ENCODE measurements around the gene SHC3.

Gene SHC3

DNA sequence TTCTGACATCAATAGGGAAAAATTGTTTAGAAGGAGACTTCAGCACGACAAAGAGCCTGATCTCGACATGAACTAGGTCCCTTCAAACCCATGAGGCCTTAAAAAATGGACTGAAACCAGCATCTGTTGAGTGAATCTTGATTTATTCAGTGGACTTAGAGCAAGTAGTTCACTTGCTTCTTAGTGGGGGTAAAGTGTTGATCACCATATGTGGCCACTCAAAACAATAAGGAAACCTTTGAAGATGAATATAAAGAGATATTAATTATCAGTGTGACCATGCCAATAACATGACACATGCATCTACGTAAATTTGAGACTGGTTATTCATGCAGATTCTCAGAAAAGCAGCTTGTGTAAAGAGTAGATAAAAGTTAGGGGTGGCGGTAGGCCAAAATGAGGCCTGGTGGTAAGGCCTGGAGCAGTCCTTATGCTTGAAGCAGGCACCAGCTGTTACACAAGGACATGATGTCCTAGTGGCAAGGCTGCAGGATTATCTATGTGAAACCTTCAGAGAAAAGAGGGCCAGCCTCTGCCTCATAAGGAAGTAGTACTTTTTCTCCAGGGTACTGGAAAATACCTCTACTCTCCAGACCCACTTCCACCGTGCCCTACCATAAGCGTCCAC lies 126.0 kb downstream of the SHC3 start:
- no peak for DNase-seq (ENCODE audit: low read depth)

DNA sequence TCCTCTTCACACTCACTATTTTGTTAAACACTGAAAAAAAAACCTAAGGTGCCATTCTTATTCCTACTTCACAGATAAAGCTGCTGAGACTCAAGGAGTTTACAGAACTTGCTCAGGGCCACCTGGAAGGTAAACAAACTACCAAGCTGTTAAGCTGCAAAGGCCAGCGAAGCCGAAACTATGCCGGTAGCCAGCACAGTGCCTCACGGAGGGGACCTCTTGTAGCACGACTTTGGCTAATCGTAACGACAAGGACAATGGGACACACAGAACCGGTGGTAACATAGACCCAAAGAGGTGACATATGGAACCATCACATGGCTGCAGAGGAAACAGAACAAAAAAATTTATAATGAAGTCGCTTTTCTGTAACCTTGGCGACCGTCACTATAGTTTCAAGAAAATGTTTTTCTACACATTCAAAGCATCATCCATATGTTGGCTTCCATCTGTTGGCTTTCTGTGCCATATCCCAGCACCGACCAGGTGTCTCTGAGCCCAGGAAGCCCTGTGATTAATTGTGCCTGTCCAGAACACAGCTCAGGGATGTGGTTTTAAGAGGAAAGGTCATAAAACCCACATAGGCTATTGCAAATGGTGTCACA lies 127.1 kb downstream of the SHC3 start:
- no peak for DNase-seq (ENCODE audit: low read depth)

DNA sequence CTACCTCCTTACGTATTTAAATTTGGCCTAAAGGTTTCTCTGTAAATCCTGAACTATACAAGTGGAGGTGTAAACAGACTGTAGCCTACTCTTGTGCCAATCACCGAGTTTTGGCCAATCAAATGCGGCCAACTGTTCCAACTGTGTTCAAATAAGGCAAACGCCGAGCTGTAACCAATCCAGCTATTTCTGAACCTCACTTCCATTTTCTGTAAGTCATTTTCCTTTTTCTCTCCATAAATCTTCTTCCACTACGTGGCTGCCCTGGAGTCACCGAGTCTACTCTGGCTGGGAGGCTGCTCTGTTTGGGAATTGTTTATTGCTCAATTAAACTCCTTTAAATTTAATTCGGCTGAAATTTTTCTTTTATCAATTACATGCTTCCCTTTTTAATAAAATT lies 129.0 kb downstream of the SHC3 start:
- no peak for DNase-seq (ENCODE audit: low read depth)

DNA sequence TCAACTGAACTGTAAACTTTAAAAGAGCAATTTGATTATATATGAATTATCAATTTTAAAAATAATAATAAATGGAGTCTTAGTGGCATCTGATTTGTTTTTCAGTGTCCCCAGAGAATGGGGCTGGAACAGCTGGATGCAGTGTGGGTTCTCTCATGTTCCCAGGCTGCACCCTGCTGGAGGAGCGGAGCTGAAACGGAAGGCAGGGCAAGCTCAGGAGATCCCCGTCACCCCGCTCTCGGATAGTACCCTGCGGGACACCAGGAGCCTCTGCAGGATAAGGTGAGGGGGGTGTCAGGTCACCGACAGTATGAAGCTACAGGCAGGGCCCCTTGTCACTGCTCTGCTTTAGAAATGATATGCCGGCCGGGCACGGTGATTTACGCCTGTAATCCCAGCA lies 130.0 kb downstream of the SHC3 start:
- DNase-seq (ENCODE audit: low read depth), result no peak

DNA sequence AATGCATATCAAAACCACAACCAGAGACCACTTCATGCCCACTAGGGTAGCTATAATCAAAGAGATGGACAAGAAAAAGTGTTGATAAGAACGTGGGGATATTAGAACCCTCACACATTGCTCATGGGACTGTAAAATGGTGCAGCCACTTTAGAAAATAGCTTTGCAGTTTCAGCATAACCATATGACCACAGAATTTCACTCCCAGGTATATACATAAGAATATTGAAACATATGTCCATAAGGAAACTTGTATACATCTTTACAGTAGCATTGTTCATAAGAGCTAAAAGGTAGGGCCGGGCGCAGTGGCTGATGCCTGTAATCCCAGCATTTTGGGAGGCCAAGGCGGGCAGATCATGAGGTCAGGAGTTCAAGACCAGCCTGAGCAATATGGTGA lies 131.0 kb downstream of the SHC3 start:
- no peak for DNase-seq (ENCODE audit: low read depth)

DNA sequence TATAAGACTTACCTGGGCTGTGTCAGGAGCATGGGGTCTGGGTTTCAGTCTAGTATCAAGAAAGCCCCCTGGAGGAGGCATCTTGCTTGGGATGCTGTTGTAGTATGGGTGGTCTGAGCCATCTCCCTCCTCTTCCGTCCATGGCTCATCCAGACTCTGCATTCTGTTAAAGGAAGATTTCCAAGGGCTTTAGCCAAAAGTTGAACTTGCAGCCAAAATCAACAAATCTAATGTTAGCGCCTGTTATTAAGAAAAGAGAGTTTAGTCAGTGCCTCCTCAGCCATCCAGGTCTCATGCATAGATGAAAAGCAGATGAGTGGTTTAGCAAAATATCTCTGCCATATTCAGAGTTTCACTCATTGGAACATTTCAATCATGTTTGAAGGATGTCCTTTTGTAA lies 131.8 kb downstream of the SHC3 start:
- no peak for DNase-seq (ENCODE audit: low read depth)

DNA sequence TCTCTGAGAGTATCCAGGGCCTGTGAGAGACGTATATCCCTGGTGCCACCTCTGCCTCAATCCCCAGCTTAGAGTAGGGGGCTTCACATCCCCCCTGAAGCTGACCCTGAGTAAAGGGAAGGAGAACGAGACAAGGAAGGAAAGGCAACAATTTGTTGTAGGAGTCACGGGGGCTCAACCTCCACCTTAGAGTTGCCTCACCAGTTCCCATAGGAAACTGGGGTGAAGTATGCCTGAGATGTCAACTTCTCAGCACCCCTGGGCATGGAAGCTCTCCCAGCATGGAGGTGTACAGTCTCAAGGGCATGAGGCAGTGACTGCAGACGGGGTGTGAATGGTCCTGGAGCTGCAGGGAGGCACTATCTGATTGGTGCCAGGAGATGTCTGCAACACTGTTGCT lies 133.7 kb downstream of the SHC3 start:
- DNase-seq (ENCODE audit: low read depth), result no peak

DNA sequence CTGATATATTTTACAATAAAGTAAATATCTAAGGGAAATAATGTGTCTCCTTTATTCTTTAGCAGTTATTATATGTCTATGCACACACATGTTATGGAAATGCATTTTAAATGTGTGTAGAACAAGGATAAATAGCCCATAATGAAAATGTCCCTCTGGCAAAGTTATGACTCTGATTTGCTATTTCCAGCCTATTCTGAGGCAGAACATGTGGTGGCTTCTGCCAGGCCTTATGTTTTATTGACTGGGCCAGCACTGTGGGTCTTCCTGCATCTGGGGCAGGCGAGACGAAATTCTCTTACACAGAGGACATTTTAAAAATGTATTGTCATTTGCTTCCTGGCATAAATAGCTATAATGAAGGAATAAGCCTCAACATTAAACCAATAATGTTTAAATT lies 134.5 kb downstream of the SHC3 start:
- DNase-seq (ENCODE audit: low read depth), result no peak

DNA sequence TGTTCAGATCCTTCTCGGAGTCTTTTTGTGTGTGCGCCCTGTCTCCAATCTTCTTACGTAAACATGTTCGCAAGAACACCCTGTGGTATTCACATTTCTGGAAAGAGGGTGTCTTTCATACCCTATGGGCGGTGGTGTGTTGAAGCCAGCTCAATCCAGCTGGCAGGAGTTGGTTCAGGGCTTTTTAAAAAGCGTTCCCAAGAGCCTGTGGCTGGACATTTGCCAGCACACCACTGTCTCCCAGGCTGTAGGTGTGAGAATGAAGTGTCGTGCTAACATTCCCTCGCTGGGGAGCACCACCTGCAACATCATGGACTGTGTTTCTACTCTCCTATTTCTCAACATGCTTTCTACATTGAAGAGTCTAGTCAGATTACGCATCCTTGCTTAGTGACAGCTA lies 135.6 kb downstream of the SHC3 start:
- no peak for DNase-seq (ENCODE audit: low read depth)

DNA sequence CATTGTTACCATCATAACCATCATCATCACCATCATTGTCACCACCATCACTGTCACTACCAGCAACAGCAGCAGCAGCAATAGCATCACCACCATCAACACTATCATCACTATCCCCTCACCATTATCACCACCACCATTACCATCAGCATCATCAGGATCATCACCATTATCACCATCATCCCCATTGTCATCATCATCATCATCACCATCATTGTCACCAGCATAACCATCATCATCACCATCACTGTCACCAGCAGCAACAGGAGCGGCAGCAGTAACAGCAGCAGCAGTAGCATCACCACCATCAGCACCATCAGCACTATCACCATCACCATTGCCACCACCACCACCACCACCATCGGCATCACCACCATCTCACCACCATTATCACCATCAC lies 139.0 kb downstream of the SHC3 start:
- no peak for DNase-seq (ENCODE audit: low read depth)

DNA sequence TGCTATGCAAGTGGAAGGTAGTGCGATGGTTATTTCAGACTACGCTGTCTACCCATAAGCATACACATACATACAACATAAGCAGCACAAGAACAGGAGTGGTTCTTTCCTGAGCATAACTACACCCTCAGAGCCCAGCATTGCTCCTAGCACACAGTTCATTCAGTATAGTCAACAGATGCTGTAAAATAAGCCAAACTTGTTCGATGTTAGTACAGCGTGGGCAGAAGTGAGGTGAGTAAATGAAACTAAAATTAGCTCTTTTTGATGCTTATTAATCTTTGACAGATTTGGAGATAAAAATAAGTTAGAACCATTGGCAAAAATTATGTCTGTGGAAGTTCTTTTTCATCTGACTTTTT lies 139.5 kb downstream of the SHC3 start:
- DNase-seq (ENCODE audit: low read depth), result no peak

DNA sequence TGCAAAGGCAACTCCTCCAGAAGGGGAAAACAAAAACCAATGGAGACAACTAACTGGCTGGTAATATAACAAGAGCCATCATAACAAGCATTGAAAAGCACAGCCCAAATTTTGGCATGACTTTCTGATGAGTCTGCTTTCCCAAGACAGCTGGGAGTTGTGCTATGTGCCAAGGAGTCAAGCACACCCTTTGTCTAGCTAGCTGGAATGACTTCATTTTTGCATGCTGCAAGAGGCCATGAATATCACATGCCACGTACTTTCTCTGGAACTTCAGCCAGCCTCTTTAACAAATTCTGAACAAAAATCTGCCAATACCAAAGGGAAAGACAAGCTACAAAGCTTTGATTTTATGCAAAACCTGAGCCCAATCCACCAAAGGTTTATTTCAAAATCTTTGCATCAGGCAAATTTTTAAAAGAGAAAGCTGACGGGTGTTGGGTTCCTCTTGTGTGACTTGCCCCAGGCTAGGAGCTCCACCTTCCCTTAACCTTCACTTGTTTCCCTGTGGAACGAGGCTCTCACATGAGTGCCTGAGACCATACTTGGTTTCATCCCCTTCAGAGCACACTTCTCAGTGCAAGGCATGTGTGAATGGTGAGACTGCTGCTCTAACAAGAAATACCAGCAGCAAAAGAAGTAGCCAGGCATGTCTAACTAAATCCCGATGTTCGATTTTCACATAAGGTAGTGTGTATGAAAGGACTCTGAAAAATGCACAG lies 140.1 kb downstream of the SHC3 start:
- DNase-seq (ENCODE audit: low read depth), result no peak

DNA sequence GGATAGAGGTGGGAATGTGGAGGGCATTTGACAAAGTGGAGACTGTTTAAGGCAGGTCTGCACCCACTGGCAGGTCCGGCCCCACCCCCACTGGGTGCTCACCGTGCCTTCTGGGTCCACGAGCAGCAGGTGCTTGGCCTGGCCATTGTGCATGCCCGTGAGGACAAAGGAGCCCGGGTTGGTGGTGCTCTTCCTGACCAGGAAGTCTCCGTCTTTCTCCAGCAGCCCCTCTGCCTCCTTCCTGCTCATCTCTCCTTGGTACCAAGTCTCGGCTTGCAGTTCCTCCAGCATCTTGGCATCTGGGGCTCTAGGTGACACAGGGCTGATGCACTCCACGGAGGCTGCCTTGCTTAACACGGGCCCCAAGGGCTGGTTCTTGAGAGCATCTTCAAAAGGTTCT lies 140.7 kb downstream of the SHC3 start:
- DNase-seq (ENCODE audit: low read depth), result no peak

DNA sequence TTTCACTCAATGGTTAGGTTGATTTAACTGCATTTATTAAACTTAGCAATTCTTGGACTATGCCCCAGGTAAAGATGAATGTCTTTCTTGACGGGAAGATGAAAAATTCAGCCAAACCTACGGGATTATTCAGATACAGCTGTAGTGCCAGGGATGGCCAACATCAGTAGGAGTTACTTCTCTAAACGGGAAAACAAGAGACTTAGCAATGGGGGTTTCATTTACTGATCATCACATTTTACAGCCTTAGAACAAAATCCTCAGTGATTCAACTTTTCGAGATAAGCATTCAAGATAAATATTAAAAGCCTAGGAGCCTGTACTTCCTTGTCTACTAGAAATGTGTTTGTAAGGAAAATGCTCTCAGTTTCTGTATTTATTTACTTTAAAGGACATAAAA lies 141.3 kb downstream of the SHC3 start:
- no peak for DNase-seq (ENCODE audit: low read depth)

DNA sequence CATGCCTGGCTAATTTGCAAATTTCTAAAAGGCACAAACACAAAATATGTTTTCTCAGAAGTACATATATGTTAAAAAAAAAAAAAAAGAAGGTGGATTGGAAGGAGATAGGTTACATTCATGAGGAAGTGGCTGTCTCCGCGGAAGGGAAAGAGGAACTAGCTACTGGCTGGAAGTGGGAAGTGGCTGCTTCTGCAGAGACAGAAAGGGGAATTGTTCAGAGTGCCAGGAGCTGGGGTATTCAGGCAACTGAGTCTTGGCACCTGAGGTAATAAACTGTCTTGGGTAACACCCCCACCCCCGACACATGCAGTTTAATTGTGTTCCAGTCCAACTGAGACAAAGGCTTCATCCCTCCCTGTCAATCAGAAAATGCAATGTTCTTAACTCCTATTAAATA lies 141.7 kb downstream of the SHC3 start:
- no peak for DNase-seq (ENCODE audit: low read depth)

DNA sequence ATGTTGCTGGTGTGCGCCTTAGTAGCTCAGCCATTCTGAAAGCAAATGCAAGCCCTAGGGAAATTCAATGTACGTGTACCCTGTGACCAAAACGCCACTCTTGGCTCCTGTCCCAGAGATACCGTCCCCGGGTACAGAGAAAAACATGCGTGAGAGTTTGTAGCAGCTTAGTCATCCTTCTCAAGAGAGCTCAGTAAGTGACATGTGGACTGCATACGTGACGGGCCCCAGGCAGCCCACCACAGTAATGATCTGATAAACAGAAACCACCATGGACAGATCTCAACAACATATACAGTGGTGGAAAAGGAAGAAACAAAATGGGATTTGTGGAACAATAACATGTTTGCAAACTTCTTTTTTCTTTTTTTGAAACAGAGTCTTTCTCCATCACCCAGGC lies 142.2 kb downstream of the SHC3 start:
- DNase-seq (ENCODE audit: low read depth), result no peak

DNA sequence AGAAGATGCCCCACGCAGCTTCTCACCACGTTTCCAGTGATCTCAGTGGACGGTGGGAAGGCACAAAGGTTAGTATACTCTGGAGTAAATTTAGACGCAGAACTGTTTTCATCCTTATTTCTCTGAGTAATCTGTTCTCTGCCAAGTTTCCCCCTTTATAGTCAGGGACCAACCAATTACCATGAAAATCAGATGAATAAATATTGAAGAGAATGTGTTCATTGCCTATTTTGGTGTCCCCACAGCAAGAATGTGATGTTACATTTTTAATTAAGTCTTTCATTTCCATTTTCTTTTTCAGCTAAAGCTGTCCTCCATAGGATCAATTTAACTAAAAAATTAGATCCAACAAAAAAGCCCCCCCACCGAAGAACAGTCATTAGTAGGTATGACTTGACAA lies 146.0 kb downstream of the SHC3 start:
- DNase-seq (ENCODE audit: low read depth), result no peak

DNA sequence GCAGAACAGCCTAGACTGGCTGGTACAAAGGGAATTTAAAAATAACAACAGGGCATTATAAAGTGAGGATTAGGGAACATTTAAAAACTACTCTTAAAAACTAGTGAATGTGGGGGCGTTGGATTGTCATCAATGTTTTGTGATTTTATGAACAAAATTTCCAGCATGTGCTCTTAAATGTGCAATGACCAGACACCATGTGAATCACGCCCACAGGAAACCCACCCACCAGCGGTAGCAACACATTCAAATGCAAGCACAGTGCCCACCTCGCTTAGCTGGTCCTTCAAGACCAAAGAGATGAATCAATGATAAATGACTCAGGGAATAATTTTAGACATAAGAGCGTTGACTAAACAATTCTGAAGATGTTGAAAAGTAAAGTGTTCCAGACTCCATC lies 146.4 kb downstream of the SHC3 start:
- no peak for DNase-seq (ENCODE audit: low read depth)

DNA sequence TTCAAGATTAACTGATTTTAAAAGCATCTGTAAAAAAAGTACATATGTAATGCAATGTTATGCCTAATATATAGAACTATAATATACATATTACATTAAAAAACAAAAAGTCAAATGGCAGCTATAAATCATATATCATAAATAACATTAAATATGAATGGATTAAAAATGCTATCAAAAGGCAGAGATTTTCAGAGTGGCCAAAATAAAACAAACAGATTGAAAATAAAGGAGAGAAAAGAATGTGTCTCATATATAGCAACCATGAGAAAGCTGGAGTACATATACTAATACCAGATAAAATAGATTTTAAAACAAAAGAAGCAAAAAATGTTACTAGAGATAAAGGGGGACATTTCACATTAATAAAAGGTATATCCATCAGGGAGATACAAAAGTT lies 148.8 kb downstream of the SHC3 start:
- no peak for DNase-seq (ENCODE audit: low read depth)

DNA sequence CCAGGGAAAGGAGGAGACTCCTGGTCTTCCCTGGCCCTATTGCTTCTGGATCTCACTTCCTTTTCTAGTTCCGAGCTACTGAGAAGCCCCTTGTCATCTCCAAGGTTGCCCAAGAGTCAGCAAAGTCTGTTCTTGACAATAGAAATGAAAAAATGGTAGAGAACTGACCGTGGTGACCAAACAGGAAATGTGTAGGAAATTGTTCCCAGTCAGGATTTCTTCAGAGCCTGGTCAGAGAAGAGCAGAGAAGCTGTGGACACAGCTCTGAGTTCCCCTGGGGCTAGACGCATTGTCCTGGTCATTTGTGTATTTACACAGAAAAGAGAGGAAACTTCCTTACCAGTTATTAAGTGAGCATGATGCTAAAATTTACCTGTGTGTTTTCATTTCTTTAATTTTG lies 151.7 kb downstream of the SHC3 start:
- DNase-seq (ENCODE audit: low read depth), result no peak

DNA sequence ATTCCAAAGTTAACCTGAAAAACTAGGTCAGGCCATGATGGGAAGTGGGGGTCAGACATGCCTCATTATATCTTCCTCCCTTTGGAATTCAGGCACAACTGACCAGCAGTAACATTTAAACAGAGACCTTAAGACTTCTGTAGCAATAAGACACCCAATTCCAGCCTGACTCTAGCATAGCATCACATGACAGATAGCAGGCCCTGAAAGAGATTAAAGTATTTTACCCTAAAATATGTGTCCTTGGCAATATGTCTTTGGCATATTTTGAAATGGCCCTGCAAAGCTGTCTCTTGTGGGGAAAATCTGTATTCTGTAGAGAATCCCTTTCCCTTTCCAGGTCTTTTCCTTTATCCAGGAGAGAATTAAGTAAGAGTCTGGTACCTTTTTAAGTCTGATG lies 153.1 kb downstream of the SHC3 start:
- DNase-seq (ENCODE audit: low read depth), result no peak

DNA sequence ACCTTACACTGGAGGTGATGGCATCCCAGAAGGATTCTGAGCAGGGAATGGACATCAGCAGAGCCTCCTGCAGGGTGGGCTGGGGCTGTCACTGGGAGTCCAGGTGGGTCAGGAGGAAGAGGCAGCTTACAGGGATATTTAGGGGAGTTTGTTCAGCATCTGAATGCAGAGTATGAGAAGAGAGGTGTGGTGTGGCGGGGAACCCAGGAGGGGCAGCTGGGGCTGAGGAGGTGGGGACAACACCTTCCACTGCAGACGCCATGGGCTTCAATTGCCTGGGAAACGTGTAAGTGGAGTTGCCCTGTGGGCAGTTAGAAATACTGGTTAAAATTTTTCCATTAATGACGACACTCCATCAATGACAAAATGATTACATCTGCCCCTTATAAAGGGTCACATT lies 153.9 kb downstream of the SHC3 start:
- DNase-seq (ENCODE audit: low read depth), result no peak

DNA sequence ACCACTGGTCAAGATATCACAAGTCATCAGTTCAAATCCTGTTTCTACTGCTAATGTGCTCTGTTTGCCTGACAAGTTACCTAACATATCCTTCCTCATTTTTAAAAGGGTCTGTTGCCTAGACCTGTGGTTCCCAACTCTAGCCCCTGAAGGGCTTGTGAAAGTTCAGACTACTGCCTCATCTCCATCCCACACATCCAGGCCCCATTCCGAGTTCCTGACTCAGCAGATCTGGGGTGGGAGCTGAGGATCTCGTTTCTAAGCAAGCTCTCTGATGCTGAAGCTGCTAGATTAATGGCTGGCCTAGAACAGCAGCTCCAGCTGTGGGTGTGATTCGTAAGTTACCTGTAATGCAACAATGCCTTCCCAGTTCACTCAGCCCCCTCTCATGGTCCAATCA lies 154.9 kb downstream of the SHC3 start:
- no peak for DNase-seq (ENCODE audit: low read depth)

DNA sequence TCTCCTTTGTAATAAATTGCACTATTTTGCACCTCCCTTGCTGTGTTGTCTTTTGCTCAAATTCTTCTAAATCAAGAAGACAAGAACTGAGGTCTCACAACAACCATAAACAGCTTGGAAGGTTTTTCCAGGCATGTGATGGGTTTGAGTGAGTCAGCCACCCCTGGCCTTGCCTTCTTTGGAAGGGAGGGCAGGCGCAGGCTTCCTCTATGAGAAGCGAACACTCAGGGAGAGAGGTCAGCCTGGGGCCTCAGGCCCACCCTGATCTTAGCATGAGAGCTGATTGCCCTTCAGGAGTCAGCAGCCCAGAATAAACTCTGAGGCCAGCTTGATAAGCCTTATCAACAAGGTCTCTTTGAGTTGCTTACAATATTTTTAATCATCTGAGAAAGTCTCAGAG lies 155.7 kb downstream of the SHC3 start:
- no peak for DNase-seq (ENCODE audit: low read depth)
